Hematopoietic multipotent progenitor cell treated with erythropoietin and hydrocortisone succinate and interleukin-3 and kit ligand, for 15 days (in vitro differentiated cells): ENCODE results near the gene NUTF2.
"Not testable (repeated sequence)": the region's sequence is repeated elsewhere in the genome, so short reads cannot be mapped to it uniquely, and the experiment has no call there.

Source experiments
- DNase-seq: peaks from one replicate; pipeline ENCODE4 v3.0.0-alpha.2; 2015; ENCODE audit warnings: low spot score

The NUTF2 gene

DNA sequence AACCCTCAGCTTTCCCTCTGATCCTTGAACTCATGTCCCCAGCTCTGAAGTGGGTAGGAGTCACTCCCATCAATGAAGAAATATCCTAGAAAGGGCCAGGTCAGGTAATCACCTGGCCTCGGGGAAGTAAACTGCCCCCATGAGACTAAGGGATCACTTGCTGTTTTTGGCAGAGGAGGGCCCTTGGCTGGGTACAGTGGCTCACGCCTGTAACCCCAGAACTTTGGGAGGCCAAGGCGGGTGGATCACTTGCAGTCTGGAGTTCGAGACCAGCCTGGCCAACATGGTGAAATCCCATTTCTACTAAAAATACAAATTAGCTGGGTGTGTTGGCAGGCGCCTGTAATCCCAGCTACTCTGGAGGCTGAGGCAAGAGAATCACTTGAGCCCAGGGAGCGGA lies 17.3 kb downstream of the NUTF2 start:
- DNase-seq: not testable (repeated sequence)

DNA sequence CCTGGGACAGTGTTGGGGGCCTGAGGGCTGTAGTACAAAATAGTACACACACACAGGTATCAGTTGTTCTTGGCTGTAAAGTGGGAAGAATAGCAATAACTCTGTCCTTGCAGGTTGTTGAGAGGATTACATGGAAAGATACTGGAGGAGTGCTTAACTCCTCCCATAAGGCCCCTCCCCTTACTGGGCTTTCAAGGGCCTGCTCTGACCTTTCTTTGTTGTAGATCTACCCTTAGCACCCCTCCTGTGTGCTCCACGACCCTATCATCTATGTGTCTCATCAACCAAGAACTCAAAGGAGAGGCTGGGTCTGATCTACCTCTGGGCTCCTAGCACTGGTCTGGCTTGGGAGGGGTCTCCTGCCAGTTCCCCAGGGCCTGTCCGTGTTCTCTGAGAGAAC lies 17.9 kb downstream of the NUTF2 start:
- no peak for DNase-seq

DNA sequence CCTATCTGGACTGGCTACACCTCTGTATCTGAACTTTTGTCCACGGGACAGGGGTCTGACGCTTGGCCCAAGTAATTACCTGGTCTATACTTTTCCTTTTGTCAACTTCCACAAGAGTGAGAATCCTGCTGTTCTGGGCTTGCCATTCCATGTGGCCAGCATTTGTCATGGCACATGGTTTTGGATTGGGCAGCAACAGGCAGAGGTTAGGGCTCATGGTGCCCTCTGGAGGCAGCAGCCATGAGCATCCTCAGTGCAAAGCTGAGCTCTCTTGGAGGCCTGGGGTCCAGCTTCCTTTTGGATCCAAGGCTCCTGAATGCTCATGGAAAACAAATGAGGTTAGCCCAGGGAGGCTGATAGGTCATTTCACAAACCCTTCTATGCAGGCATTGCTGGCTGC lies 18.6 kb downstream of the NUTF2 start:
- peak; percentile 58 for DNase-seq

DNA sequence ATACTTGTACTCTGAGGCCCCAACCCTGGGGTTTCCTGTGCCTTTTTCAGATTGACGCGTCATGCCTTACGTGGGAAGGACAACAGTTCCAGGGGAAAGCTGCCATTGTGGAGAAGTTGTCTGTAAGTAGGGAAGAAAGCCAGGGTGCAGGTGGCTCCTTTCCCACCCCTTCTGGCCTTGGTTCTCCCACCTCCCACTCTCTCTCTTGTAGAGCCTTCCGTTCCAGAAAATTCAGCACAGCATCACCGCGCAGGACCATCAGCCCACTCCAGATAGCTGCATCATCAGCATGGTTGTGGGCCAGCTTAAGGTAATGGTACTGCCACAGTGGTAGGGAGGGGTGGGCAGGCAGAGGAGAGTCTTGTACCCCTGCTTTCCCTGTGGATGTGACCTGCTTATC lies 21.6 kb downstream of the NUTF2 start:
- no peak for DNase-seq

DNA sequence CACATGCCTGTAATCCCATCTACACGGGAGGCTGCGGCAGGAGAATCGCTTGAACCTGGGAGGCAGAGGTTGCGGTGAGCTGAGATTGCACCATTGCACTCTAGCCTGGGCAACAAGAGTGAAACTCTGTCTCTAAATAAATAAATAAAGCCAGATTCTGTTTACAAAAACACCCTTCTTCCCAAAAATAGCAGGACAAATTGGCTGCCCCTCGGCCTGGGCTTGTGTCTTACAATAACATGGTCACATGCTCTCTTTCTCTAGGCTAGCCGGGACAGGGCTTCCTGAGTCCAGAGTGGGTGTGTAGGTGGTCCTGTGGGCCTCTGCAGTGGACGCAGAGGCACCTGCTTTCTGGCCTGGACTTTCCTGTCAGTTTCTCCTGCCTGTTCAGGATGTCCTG lies 22.9 kb downstream of the NUTF2 start:
- no peak for DNase-seq

DNA sequence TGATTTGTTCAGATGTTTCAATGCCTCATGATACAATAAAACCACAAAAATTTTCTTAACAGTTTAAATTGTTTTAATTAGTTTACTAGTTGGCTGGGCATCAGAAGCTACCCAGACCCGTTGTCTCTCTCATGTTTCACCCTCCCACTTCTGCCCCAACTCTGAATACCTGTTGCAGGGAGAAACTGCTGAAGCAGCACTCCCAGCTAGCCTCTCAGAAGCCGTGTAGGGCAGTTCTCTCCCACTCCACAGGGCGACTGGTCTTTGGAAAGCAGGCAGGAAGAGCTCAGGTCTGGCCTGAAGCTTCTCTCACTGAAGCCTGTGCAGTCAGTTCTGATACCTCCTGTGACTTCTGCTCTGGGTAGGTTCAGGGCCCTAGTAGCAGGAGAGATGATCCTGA lies 24.5 kb downstream of the NUTF2 start:
- no peak for DNase-seq

DNA sequence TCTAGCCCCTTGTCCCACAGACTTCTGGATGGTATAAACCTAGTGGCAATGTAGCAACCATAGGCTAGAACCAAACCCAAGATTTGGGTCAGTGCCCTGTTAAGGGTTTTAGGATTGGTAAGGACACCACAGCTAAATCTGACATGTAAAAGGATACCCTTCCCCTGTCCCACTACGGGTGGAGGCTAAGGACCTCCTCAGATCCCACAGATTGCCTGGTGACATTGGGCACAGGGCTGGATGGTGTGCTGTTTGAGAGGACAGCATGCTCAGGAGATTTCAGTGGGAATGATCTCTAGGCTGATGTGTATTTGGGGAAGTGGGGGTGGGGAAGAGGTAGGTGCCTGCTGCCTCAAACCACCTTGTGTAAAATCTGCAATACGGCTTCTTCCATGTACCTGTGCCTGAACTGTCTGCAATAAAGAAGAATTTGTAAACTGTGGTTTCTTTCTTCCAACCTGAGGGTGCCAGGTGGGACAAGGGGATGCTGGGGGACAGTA lies 25.4 kb downstream of the NUTF2 start:
- no peak for DNase-seq

DNA sequence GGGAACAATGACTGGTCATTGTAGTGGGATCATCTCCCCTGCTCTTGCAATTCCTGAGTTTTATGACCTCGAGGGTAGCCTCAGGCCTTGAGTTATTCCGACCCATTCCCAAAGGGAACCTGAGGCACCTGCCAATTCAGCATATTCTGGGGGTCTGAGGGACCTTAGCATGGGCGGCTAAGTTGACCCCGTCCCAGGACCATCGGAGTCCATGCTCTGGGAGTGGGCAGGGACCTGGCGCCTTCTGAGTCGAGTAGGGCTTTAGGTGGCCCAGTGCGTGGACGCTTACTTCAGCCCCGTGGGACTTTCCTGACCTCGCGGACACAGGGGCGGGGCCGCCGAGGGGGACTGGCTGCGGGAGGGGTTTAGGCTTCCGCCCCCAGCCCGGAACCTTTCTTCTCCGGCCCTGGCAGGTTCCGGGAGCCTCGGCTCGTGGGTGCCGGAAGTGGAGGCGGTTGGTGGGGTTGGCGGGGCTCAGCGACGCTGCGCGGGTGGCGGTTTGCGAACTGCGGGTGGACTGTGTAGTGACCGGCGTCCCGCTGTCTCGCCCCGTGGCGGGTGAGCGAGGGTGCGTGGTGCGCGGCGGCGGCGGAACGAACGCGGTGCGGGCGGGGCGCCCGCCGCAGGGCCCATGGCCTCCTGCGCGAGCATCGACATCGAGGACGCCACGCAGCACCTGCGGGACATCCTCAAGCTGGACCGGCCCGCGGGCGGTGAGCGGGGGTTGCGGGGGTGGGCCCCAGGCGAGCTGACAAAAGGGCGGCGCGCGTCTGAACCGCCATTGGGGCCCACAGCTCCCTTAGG lies 26.1 kb downstream of the NUTF2 start, which contains the start of gene EDC4:
EDC4 (plus strand) TSS at position 422 of the 804 bp plus-strand sequence; CDS start at position 632, 210 bp downstream.
- DNase-seq: peak; percentile 73

DNA sequence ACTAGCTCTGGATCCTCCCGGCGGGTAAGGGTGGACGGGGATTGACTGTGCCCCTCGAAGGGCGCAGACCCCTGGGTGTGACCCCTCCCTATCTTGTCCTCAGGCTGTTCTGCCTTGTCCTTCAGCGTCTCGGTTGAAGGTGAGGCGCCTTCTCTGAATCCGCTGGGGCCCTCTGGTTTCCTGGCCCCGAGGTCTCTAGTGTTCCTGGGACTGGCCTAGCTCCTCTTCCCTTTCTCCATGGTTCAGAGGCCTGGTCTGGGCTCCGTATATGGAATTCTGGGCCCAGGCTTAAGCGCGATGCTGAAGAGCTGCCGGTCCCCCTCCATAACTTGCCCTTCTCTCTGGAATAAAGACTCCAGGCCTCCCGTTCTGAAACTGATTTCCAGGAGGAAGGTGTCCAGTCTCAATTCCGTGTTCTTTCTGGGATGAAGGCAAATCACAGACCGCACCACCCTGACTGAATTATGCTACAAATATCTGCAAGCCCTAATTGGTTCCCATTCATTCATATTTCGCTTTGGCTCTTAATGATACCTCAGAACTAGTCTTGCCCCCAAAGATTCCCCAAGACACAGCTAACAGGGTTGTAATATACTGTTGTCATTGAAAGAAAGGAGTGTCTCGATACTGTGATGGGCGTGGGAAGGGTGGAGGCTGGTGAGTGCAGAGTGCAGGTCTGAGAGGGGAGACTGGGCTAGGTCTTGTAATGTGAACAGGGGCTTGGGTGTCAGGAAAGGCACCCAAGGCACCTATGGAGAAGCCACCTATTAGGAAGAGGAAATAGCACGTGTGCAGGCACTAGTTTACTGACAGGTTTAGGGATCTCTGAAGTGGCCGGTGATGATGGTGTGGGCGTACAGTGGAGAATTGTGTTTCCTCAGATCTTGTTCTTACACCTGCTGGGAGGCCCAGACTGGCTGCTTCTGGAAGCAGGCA lies 27.0 kb downstream of the NUTF2 start:
- DNase-seq: no peak

DNA sequence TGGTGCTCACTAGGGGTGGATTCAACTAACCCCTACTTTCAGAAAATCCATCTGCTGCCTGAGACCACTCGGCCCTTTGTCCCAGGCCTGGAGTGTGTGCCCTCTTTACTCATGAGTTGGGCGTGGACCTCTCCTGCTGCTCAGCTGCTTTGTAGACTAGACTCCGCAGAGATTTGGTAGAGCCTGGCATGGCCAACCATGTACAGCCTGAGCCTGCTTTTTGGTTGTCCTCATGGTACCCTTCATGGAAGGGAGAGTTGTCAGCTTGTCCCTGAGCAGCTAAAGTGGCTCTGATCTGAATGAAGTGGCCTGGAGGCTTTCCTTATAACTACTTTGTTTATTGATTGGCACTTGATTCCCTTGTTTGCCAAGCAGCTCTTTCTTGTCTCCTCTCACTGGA lies 27.6 kb downstream of the NUTF2 start:
- DNase-seq: no peak

DNA sequence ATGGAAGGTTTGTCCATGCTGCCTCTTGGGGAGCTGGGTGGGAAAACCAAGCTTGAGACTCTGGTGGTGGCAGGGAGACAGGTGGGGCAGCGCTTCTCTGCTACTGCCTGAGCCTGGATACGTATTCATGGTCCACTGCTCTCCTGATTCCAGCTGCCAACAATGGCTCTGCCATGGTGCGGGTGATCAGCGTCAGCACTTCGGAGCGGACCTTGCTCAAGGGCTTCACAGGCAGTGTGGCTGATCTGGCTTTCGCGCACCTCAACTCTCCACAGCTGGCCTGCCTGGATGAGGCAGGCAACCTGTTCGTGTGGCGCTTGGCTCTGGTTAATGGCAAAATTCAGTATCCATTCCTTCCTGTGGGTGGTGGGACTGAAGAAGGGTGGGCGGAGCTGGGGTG lies 30.3 kb downstream of the NUTF2 start:
- DNase-seq: no peak

DNA sequence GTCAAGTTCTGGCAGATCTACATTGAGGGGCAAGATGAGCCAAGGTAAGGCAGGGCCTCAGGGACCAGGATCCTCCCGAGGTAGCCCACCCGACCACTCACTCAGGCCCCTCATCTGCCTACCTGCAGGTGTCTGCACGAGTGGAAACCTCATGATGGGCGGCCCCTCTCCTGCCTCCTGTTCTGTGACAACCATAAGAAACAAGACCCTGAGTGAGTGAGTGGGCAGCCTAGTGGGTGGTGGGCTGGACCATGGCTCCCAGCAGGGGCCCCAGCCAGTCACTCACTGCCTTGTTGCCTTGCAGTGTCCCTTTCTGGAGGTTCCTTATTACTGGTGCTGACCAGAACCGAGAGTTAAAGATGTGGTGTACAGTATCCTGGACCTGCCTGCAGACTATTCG lies 31.5 kb downstream of the NUTF2 start:
- no peak for DNase-seq

DNA sequence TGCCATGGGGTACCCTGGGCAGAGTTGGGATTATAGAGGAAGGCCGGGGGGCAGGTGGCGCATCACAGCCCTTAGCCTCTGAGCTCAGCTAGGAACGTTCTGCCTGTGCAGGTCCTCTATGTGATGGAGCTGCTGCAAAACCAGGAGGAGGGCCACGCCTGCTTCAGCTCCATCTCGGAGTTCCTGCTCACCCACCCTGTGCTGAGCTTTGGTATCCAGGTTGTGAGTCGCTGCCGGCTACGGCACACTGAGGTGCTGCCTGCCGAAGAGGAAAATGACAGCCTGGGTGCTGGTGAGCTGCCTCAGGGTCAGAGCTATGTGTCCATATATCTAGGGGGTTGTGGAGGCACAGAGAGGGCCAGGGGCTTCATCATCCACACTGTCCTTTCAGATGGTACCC lies 32.1 kb downstream of the NUTF2 start:
- no peak for DNase-seq

DNA sequence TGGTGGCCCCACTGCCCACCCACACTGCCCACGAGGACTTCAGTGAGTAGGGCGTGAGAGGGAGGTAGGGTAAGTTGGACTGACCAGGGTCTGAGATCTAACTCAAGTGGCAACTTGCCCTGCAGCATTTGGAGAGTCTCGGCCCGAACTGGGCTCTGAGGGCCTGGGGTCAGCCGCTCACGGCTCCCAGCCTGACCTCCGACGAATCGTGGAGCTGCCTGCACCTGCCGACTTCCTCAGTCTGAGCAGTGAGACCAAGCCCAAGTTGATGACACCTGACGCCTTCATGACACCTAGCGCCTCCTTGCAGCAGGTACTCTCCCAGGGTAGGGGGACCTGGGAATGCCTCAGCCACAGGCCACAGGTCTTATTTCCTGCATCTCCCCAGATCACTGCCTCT lies 32.7 kb downstream of the NUTF2 start:
- DNase-seq: no peak

DNA sequence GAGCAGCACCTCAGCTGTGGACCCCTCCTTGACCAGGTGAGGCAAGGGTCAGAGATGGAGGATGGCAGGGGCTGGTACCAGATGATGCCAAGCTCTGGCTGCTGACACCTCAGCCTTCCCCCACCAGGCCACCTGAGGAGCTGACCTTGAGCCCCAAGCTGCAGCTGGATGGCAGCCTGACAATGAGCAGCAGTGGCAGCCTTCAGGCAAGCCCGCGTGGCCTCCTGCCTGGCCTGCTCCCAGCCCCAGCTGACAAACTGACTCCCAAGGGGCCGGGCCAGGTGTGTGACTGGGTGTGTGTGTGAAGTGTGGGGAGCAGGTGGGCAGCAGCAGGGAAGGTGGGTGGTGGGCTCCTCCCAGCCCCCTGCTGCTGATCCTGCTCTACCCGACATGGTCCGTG lies 33.2 kb downstream of the NUTF2 start:
- DNase-seq: no peak

DNA sequence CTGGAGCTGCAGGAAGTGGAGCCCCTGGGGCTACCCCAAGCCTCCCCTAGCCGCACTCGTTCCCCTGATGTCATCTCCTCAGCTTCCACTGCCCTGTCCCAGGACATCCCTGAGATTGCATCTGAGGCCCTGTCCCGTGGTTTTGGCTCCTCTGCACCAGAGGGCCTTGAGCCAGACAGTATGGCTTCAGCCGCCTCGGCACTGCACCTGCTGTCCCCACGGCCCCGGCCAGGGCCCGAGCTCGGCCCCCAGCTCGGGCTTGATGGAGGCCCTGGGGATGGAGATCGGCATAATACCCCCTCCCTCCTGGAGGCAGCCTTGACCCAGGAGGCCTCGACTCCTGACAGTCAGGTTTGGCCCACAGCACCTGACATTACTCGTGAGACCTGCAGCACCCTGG lies 33.9 kb downstream of the NUTF2 start:
- DNase-seq: no peak

DNA sequence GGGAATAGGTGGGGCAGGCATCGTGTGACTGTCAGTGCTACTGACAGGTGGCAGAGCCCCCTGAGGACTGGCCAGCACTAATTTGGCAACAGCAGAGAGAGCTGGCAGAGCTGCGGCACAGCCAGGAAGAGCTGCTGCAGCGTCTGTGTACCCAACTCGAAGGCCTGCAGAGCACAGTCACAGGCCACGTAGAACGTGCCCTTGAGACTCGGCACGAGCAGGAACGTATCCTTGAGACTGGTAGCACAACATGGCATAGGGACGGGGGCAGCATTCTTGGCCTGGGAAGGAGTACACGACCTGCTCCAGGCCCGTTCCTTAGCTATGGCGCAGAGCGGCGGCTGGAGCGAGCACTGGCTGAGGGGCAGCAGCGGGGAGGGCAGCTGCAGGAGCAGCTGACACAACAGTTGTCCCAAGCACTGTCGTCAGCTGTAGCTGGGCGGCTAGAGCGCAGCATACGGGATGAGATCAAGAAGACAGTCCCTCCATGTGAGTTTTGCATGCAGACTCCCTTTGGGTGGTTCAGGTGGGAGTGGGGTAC lies 35.0 kb downstream of the NUTF2 start:
- no peak for DNase-seq

DNA sequence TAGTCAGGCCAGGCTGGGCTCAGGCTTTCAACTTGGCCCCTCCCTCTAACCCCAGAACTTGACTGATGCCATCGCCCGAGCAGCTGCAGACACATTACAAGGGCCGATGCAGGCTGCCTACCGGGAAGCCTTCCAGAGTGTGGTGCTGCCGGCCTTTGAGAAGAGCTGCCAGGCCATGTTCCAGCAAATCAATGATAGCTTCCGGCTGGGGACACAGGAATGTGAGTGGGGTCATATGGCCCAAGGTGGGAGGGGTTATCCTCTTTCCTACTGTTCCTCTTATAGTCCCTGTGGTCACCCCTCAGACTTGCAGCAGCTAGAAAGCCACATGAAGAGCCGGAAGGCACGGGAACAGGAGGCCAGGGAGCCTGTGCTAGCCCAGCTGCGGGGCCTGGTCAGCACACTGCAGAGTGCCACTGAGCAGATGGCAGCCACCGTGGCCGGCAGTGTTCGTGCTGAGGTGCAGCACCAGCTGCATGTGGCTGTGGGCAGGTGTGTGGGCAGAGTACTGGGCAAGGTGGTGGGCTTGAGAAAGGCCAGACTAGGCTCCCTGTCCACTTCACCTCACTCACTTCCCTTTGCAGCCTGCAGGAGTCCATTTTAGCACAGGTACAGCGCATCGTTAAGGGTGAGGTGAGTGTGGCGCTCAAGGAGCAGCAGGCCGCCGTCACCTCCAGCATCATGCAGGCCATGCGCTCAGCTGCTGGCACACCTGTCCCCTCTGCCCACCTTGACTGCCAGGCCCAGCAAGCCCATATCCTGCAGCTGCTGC lies 35.8 kb downstream of the NUTF2 start:
- DNase-seq: no peak

DNA sequence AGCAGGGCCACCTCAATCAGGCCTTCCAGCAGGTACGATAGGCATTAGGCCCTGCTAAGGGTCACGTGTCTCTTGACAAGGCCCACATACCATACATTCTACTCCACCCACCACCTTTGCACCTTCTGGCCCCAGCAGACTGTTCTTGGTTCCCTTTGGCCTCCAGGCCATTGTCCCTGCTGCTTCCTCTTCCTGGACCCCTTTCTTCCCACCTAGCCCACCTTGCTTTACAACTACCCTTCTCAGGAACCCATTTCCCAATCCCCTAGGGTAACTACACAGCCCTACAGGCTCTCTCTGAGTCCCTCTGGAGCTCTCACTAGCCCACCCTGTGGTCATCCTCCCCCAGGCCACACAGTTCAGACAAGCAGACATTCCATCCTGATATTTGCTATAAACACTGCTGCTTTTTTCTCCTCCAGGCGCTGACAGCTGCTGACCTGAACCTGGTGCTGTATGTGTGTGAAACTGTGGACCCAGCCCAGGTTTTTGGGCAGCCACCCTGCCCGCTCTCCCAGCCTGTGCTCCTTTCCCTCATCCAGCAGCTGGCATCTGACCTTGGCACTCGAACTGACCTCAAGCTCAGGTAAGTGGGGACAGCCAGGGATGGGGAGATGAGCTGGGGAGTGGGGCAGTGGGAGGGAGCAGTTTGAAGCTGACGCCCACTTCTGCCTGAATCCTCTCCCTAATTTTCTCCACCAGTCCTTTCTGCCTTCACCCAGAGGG lies 36.6 kb downstream of the NUTF2 start:
- no peak for DNase-seq

DNA sequence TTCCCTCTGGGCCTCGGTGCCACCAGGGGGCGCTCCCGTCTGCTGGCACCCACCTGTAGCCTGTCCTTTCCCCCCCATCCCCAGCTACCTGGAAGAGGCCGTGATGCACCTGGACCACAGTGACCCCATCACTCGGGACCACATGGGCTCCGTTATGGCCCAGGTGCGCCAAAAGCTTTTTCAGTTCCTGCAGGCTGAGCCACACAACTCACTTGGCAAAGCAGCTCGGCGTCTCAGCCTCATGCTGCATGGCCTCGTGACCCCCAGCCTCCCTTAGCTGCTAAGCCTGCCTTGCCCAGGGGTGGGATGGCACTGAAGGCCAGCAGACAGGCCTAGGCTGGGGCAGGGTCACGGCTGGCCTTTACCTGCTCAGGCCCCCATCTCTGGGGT lies 37.1 kb downstream of the NUTF2 start:
- DNase-seq: peak; percentile 72

DNA sequence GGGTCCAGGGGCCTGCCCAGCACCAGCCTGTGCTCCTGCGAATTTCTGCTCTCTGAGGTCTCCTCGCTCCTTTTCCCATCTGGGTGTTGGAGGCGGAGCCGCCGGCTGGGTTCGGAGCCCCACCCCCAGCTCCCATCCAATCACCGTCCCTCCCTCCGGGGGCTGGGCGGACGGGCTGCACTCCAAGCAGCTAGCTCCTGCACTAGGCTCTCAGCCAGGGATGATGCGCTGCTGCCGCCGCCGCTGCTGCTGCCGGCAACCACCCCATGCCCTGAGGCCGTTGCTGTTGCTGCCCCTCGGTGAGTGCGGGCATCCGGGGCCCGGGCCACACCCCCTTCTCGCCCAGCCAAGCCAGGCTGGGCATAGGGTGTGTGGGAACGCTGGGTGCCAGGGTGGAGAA lies 38.0 kb downstream of the NUTF2 start, which contains the start of gene NRN1L:
NRN1L (plus strand) TSS at position 202 of the 400 bp plus-strand sequence; CDS start at position 221, 19 bp downstream.
- no peak for DNase-seq
